Keratinocyte (primary cell): Measurements from ENCODE around the gene PDE3A. TPM values are rescaled to one million over a fixed set of nuclear protein-coding genes. Genes with fewer than 3 reads are reported as not detected.

ENCODE experiments used
- DNase-seq: peaks from one replicate; pipeline ENCODE4 v3.0.0-alpha.2; 2011; ENCODE audit warnings: low read depth, missing footprints, low spot score
- FAIRE-seq: peaks from 2 replicates; lab custom pipeline; 2011; peaks lifted over from hg19 to GRCh38; lab: Jason Lieb, UNC
- H2AFZ ChIP-seq: 2 replicates; pipeline ENCODE4 v1.6.0; 2012; ENCODE audit warnings: low read length, control low read depth, inconsistent platforms; ENCODE audit not compliant: control insufficient read depth
- H3K27ac ChIP-seq: 2 replicates; pipeline ENCODE4 v1.5.1; 2011; ENCODE audit warnings: low read length; ENCODE audit not compliant: control insufficient read depth, insufficient read depth
- H3K27me3 ChIP-seq: 3 replicates; pipeline ENCODE4 v1.6.0; 2011; ENCODE audit warnings: low read length; ENCODE audit not compliant: control insufficient read depth, insufficient read depth; ENCODE audit errors: extremely low read depth
- H3K36me3 ChIP-seq, 2 experiments: 2 replicates in 1 of 2; 3 replicates in 1 of 2; pipeline ENCODE4 v1.5.1; 2011; ENCODE audit warnings: low read length in 2 of 2, mild to moderate bottlenecking in 1 of 2; ENCODE audit not compliant: control insufficient read depth in 2 of 2, insufficient read depth in 2 of 2; ENCODE audit errors: extremely low read depth in 1 of 2
- H3K4me1 ChIP-seq: 3 replicates; pipeline ENCODE4 v1.5.1; 2011; ENCODE audit warnings: low read length; ENCODE audit not compliant: control insufficient read depth, insufficient read depth; ENCODE audit errors: extremely low read depth
- H3K4me2 ChIP-seq: 3 replicates; pipeline ENCODE4 v1.6.0; 2011; ENCODE audit warnings: low read depth, low read length; ENCODE audit not compliant: control insufficient read depth, insufficient read depth; ENCODE audit errors: extremely low read depth
- H3K4me3 ChIP-seq, 3 experiments: fragments of 200-600 bp in 1 of 3; sonication (generic) in 1 of 3; 2 replicates in 2 of 3; 3 replicates in 1 of 3; pipeline ENCODE4 v1.5.1; 2011 to 2016; ENCODE audit warnings: low read length in 3 of 3, mild to moderate bottlenecking in 3 of 3, control low read depth in 2 of 3, inconsistent platforms in 1 of 3, low read depth in 1 of 3, mixed read lengths in 1 of 3, mixed run types in 1 of 3, moderate library complexity in 1 of 3; ENCODE audit not compliant: control insufficient read depth in 2 of 3, insufficient read depth in 2 of 3; ENCODE audit errors: extremely low read depth in 1 of 3
- H3K79me2 ChIP-seq: 2 replicates; pipeline ENCODE4 v1.6.0; 2012; ENCODE audit warnings: low read length; ENCODE audit not compliant: control insufficient read depth, insufficient read depth
- H3K9ac ChIP-seq: 3 replicates; pipeline ENCODE4 v1.6.0; 2011; ENCODE audit warnings: low read length; ENCODE audit not compliant: control insufficient read depth, insufficient read depth; ENCODE audit errors: extremely low read depth
- H3K9me1 ChIP-seq: 3 replicates; pipeline ENCODE4 v1.6.0; 2011; ENCODE audit warnings: low read length; ENCODE audit not compliant: control insufficient read depth, insufficient read depth; ENCODE audit errors: extremely low read depth
- H3K9me3 ChIP-seq: 2 replicates; pipeline ENCODE4 v1.5.1; 2012; ENCODE audit warnings: low read depth, low read length; ENCODE audit not compliant: control insufficient read depth
- H4K20me1 ChIP-seq: 3 replicates; pipeline ENCODE4 v1.6.0; 2011; ENCODE audit warnings: low read length; ENCODE audit not compliant: control insufficient read depth, insufficient read depth; ENCODE audit errors: extremely low read depth
- CTCF ChIP-seq, 3 experiments: IDR thresholded peaks in 1 of 3; conservative IDR thresholded peaks in 1 of 3; optimal IDR thresholded peaks in 1 of 3; 2 replicates in 2 of 3; 3 replicates in 1 of 3; pipeline versions ENCODE3 to v1.5.1; 2011; ENCODE audit warnings: low read length in 3 of 3, mild to moderate bottlenecking in 3 of 3, moderate library complexity in 2 of 3, control low read depth in 1 of 3, inconsistent platforms in 1 of 3; ENCODE audit not compliant: insufficient read depth in 2 of 3; ENCODE audit errors: extremely low read depth in 1 of 3
- EZH2 ChIP-seq: IDR thresholded peaks from one replicate; pipeline ENCODE4 v1.6.1; 2012; ENCODE audit warnings: inconsistent platforms, mild to moderate bottlenecking, low read length, moderate library complexity
- dilution Hi-C: fragments of 300-500 bp; cut with MboI; formaldehyde crosslinking; loops from one replicate; pipeline ENCODE4 v1.7.0; 2020; ENCODE audit warnings: low sequenced_read_pairs; ENCODE audit not compliant: extremely low pct_ligation_motif_present
- polyA plus RNA-seq, 5 experiments: library from polyadenylated mRNA; depleted of rRNA in 3 of 5; stranded (reverse) in 3 of 5; stranded (forward) in 1 of 5; unstranded in 1 of 5; fragments of >200 nt; gene quantifications; 1 replicate in 1 of 5; 2 replicates in 3 of 5; 3 replicates in 1 of 5; pipeline versions ENCODE4 v1.2.1 to v1.2.3, GENCODE V29; 2011 to 2012; ENCODE audit warnings: missing spikeins in 2 of 5, low read depth in 1 of 5, low replicate concordance in 1 of 5

PDE3A gene
- polyA plus RNA-seq, 1 donor (not counting 4 experiments of a cell fraction or from before 2014, with no cell fraction given): 0.01 TPM

GRCh38 chr12:20444595-20445170 lies 76.3 kb downstream of the PDE3A start:
- DNase-seq (no peak), FAIRE-seq (no peak)
- dilution Hi-C loops: no loop called here
- no peaks in the 10 kb centered on the region for H3K36me3 ChIP-seq
- no peaks in the 10 kb centered on the region for H3K27me3 ChIP-seq
- no peak overlapping the region for H3K27ac ChIP-seq
- no peak overlapping the region for H2AFZ ChIP-seq
- no peaks in the 10 kb centered on the region for H3K4me1 ChIP-seq
- H3K79me2 ChIP-seq: no peaks in the 10 kb centered on the region
- no peaks in the 10 kb centered on the region for H3K9me1 ChIP-seq
- no peak overlapping the region for H3K4me2 ChIP-seq
- no peaks in the 10 kb centered on the region for H4K20me1 ChIP-seq
- H3K9ac ChIP-seq: no peak overlapping the region
- H3K9me3 ChIP-seq: no peaks in the 10 kb centered on the region
- no peak overlapping the region for H3K4me3 ChIP-seq
- TF ChIP-seq EZH2 (no peak), CTCF (optimal IDR thresholded peaks at IDR 0.05 in 1 of 3, IDR thresholded peaks at IDR 0.05 in 1 of 3, conservative IDR thresholded peaks at IDR 0.05 in 1 of 3; ENCODE audit: extremely low read depth in 1 of 3, insufficient read depth in 2 of 3, low read length in 3 of 3) (no peak)

- FAIRE-seq: no peak
- H3K27ac ChIP-seq: no peak overlapping the region
- H3K36me3 ChIP-seq: no peaks in the 10 kb centered on the region
- dilution Hi-C loops: no loop called here
- TF ChIP-seq EZH2 (no peak), CTCF (optimal IDR thresholded peaks at IDR 0.05 in 1 of 3, IDR thresholded peaks at IDR 0.05 in 1 of 3, conservative IDR thresholded peaks at IDR 0.05 in 1 of 3; ENCODE audit: extremely low read depth in 1 of 3, insufficient read depth in 2 of 3, low read length in 3 of 3) (no peak)
- no peaks in the 10 kb centered on the region for H3K9me1 ChIP-seq
- H4K20me1 ChIP-seq: no peaks in the 10 kb centered on the region
- no peaks in the 10 kb centered on the region for H3K79me2 ChIP-seq
- no peaks in the 10 kb centered on the region for H3K4me1 ChIP-seq
- H3K9ac ChIP-seq: no peak overlapping the region
- H3K9me3 ChIP-seq: no peaks in the 10 kb centered on the region
- no peak overlapping the region for H3K4me2 ChIP-seq
- DNase-seq: no peak
- H3K27me3 ChIP-seq: no peaks in the 10 kb centered on the region
- H3K4me3 ChIP-seq: no peak overlapping the region
- no peak overlapping the region for H2AFZ ChIP-seq
Observed at GRCh38 chr12:20445687-20446086, 77.3 kb downstream of the PDE3A start.
